DND-41 (cell line): ENCODE data around the gene RAB14.

Experiments used
- ATAC-seq: fragments of 200-7000 bp; cut with Tn5 transposase; 3 replicates; pipeline ENCODE4 v1.9.1; 2021; ENCODE audit warnings: low read depth; ENCODE audit not compliant: insufficient read depth
- DNase-seq: peaks from one replicate; pipeline ENCODE4 v3.0.0-alpha.2; 2020
- H2AFZ ChIP-seq: 2 replicates; pipeline ENCODE4 v1.6.0; 2012; ENCODE audit warnings: low read depth, low read length
- H3K27ac ChIP-seq: 2 replicates; pipeline ENCODE4 v1.5.1; 2012; ENCODE audit warnings: low read length, inconsistent platforms
- H3K27me3 ChIP-seq: fragments of 200-600 bp; sonication (generic); 2 replicates; pipeline ENCODE4 v1.6.0; 2012; ENCODE audit warnings: low read length, mild to moderate bottlenecking, inconsistent platforms; ENCODE audit not compliant: insufficient read depth, poor library complexity
- H3K36me3 ChIP-seq: 2 replicates; pipeline ENCODE4 v1.5.1; 2012; ENCODE audit warnings: low read length, inconsistent platforms; ENCODE audit not compliant: insufficient read depth
- H3K4me1 ChIP-seq: 2 replicates; pipeline ENCODE4 v1.5.1; 2012; ENCODE audit warnings: mild to moderate bottlenecking, low read length; ENCODE audit not compliant: insufficient read depth
- H3K4me2 ChIP-seq: 2 replicates; pipeline ENCODE4 v1.6.0; 2012; ENCODE audit warnings: mild to moderate bottlenecking, moderate library complexity, low read length, inconsistent platforms; ENCODE audit not compliant: insufficient read depth
- H3K4me3 ChIP-seq, 2 experiments: fragments of 200-600 bp in 1 of 2; shearing (Covaris generic) in 1 of 2; 2 replicates each; pipeline ENCODE4 v1.5.1; 2012 to 2016; ENCODE audit warnings: inconsistent platforms in 2 of 2, low read length in 2 of 2, mild to moderate bottlenecking in 2 of 2, low read depth in 1 of 2, moderate library complexity in 1 of 2
- H3K79me2 ChIP-seq: 2 replicates; pipeline ENCODE4 v1.6.0; 2012; ENCODE audit warnings: low read length, inconsistent platforms; ENCODE audit not compliant: insufficient read depth
- H3K9ac ChIP-seq: 2 replicates; pipeline ENCODE4 v1.6.0; 2012; ENCODE audit warnings: low read depth, mild to moderate bottlenecking, inconsistent platforms, low read length, moderate library complexity
- H3K9me3 ChIP-seq: 2 replicates; pipeline ENCODE4 v1.5.1; 2012; ENCODE audit warnings: low read length, moderate library complexity, mild to moderate bottlenecking, inconsistent platforms; ENCODE audit not compliant: insufficient read depth, severe bottlenecking
- H4K20me1 ChIP-seq: 2 replicates; pipeline ENCODE4 v1.6.0; 2012; ENCODE audit warnings: low read length; ENCODE audit not compliant: insufficient read depth
- EZH2 ChIP-seq: IDR thresholded peaks from 3 replicates; pipeline ENCODE4 v1.6.1; 2012; ENCODE audit warnings: borderline replicate concordance, low read depth, mild to moderate bottlenecking, moderate library complexity, low read length, inconsistent platforms; ENCODE audit not compliant: severe bottlenecking
- TF ChIP-seq, protein P1 (sequence below): IDR thresholded peaks from 2 replicates; pipeline ENCODE4 v1.5.1; 2012; ENCODE audit warnings: borderline replicate concordance, low read length, moderate library complexity, mild to moderate bottlenecking; ENCODE audit not compliant: poor library complexity, severe bottlenecking; ENCODE audit errors: extremely low read depth

The RAB14 gene

DNA sequence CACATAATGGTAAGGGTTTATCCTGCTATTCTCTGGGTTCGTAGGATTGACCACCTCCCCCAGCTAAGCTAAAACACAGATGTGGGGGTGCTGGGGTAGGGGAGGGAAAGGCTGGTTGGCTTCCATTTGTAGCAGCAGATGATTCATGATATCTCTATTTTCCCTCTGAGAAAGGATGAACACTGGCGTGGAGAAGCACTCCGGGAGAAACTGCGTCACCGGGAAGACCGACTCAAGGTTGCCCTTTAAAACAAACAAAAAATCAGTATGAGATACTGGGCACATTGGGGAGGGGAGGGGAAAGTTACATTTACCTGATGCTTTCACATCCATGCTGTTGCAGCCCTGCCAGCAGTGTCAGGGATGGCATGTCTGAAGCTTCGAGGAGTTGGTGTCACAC, 28.2 kb downstream of the RAB14 start:
- H2AFZ ChIP-seq, result no peak overlapping the region
- H3K27ac ChIP-seq, result no peak overlapping the region
- no peak for ATAC-seq
- DNase-seq, result no peak
- TF ChIP-seq, protein P1, sequence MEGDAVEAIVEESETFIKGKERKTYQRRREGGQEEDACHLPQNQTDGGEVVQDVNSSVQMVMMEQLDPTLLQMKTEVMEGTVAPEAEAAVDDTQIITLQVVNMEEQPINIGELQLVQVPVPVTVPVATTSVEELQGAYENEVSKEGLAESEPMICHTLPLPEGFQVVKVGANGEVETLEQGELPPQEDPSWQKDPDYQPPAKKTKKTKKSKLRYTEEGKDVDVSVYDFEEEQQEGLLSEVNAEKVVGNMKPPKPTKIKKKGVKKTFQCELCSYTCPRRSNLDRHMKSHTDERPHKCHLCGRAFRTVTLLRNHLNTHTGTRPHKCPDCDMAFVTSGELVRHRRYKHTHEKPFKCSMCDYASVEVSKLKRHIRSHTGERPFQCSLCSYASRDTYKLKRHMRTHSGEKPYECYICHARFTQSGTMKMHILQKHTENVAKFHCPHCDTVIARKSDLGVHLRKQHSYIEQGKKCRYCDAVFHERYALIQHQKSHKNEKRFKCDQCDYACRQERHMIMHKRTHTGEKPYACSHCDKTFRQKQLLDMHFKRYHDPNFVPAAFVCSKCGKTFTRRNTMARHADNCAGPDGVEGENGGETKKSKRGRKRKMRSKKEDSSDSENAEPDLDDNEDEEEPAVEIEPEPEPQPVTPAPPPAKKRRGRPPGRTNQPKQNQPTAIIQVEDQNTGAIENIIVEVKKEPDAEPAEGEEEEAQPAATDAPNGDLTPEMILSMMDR, result no peak
- TF ChIP-seq EZH2, result no peak
- H3K4me1 ChIP-seq, result no peaks in the 10 kb centered on the region
- no peaks in the 10 kb centered on the region for H3K79me2 ChIP-seq
- peaks cover 93% of the 10 kb centered on the region for H3K36me3 ChIP-seq
- no peaks in the 10 kb centered on the region for H4K20me1 ChIP-seq
- no peaks in the 10 kb centered on the region for H3K9me3 ChIP-seq
- no peak overlapping the region for H3K4me2 ChIP-seq
- no peak overlapping the region for H3K4me3 ChIP-seq
- no peak overlapping the region for H3K9ac ChIP-seq
- no peaks in the 10 kb centered on the region for H3K27me3 ChIP-seq

- Histone ChIP-seq H3K4me1 (peaks cover 6% of the 10 kb centered on the region; the same call in 1 of the 2 replicates), H4K20me1 (no peaks in the 10 kb centered on the region), H3K36me3 (peaks cover 93% of the 10 kb centered on the region), H3K79me2 (no peaks in the 10 kb centered on the region), H3K4me3 (no peak overlapping the region), H2AFZ (no peak overlapping the region), H3K4me2 (no peak overlapping the region), H3K9me3 (no peaks in the 10 kb centered on the region), H3K9ac (no peak overlapping the region), H3K27me3 (no peaks in the 10 kb centered on the region), H3K27ac (no peak overlapping the region)
- TF ChIP-seq EZH2, result no peak
- TF ChIP-seq, protein P1, result no peak
- DNase-seq (no peak), ATAC-seq (no peak)
Observed at GRCh38 chr9:121172726-121173487, 28.8 kb downstream of the RAB14 start.

DNA sequence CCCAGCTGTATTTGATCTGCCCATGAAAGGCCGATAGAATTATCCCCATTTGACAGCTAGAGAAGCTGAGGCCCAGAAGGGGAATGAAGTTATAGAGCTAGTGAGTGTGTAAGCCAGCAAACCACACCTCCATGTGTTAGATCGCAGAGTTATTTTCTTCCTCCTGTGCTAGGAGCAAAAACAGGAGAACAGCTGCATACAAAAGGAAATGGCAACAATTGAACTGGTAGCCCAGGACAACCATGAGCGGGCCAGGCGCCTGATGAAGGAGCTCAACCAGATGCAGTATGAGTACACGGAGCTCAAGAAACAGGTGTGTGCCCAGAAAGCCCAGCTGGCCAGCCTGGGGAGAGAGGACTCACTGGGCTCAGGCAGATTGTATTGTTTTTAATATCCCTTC, 30.4 kb downstream of the RAB14 start:
- H3K4me2 ChIP-seq, result no peak overlapping the region
- no peak for DNase-seq
- no peaks in the 10 kb centered on the region for H3K27me3 ChIP-seq
- no peaks in the 10 kb centered on the region for H4K20me1 ChIP-seq
- peaks cover 6% of the 10 kb centered on the region; the same call in 1 of the 2 replicates for H3K4me1 ChIP-seq
- no peak overlapping the region for H3K9ac ChIP-seq
- no peak overlapping the region for H3K27ac ChIP-seq
- no peaks in the 10 kb centered on the region for H3K79me2 ChIP-seq
- H3K36me3 ChIP-seq, result peaks cover 94% of the 10 kb centered on the region
- no peak overlapping the region for H2AFZ ChIP-seq
- ATAC-seq, result no peak
- no peak overlapping the region for H3K4me3 ChIP-seq
- H3K9me3 ChIP-seq, result no peaks in the 10 kb centered on the region
- TF ChIP-seq, protein P1, result no peak
- no peak for TF ChIP-seq EZH2
